Smooth muscle cell (in vitro differentiated cells): ENCODE measurements around the gene PBOV1. TPM values are rescaled to one million over a fixed set of nuclear protein-coding genes. Genes with fewer than 3 reads are reported as not detected.

ENCODE experiments used
- DNase-seq: peaks from one replicate; lab custom pipeline; 2025; ENCODE audit not compliant: unreplicated experiment; lab: John Stamatoyannopoulos, UW
- H2AFZ ChIP-seq: fragments of 200-600 bp; sonication (generic); 2 replicates; pipeline ENCODE4 v1.6.0; 2016; ENCODE audit warnings: antibody characterized with exemption, low read depth, mild to moderate bottlenecking
- H3F3A ChIP-seq: fragments of 200-600 bp; sonication (generic); 2 replicates; pipeline ENCODE4 v1.6.0; 2017; ENCODE audit warnings: antibody characterized with exemption, low read depth
- H3K27ac ChIP-seq: fragments of 200-600 bp; sonication (generic); 2 replicates; pipeline ENCODE4 v1.5.1; 2016; ENCODE audit warnings: low read depth, mild to moderate bottlenecking
- H3K27me3 ChIP-seq: fragments of 200-600 bp; sonication (generic); 2 replicates; pipeline ENCODE4 v1.6.1; 2016; ENCODE audit warnings: low read depth, mild to moderate bottlenecking
- H3K36me3 ChIP-seq: fragments of 200-600 bp; sonication (generic); 2 replicates; pipeline ENCODE4 v1.5.1; 2016; ENCODE audit warnings: low read depth
- H3K4me1 ChIP-seq: fragments of 200-600 bp; sonication (generic); 2 replicates; pipeline ENCODE4 v1.5.1; 2016; ENCODE audit warnings: low read depth
- H3K4me2 ChIP-seq: fragments of 200-600 bp; sonication (generic); 2 replicates; pipeline ENCODE4 v1.6.0; 2016; ENCODE audit warnings: mild to moderate bottlenecking
- H3K4me3 ChIP-seq: fragments of 200-600 bp; sonication (generic); 2 replicates; pipeline ENCODE4 v1.5.1; 2016; ENCODE audit warnings: mild to moderate bottlenecking
- H3K79me2 ChIP-seq: fragments of 200-600 bp; sonication (generic); 2 replicates; pipeline ENCODE4 v1.6.0; 2016; ENCODE audit warnings: low read depth, mild to moderate bottlenecking
- H3K9ac ChIP-seq: fragments of 200-600 bp; sonication (generic); 2 replicates; pipeline ENCODE4 v1.6.0; 2016; ENCODE audit warnings: low read depth
- H3K9me3 ChIP-seq: fragments of 200-600 bp; sonication (generic); replicated peaks from 2 replicates; pipeline ENCODE4 v1.5.1; 2016; ENCODE audit warnings: low read depth
- H4K20me1 ChIP-seq: fragments of 200-600 bp; sonication (generic); 2 replicates; pipeline ENCODE4 v1.6.0; 2016; ENCODE audit warnings: low read depth
- WGBS: methylation state at CpG from one replicate; pipeline ENCODE4 v1.1.7; 2016; ENCODE audit warnings: low lambda C conversion rate; 5-methylcytosine and 5-hydroxymethylcytosine counted together
- polyA plus RNA-seq: library from polyadenylated mRNA; unstranded; fragments of >200 nt; fragmentation: Nextera tagmentation; extraction: Ambion mirVana; gene quantifications from 2 replicates; pipeline ENCODE4 v1.2.1, GENCODE V29; 2016
- total RNA-seq: library from RNA; depleted of rRNA; stranded (reverse); fragments of >200 nt; gene quantifications from 2 replicates; pipeline ENCODE4 v1.2.3, GENCODE V29; 2014
- TF ChIP-seq, protein P1 (sequence below): fragments of 200-600 bp; sonication (generic); IDR thresholded peaks from 2 replicates; pipeline ENCODE4 v1.5.1; 2017; ENCODE audit warnings: borderline replicate concordance, mild to moderate bottlenecking, antibody characterized with exemption; ENCODE audit not compliant: insufficient read depth, poor library complexity, severe bottlenecking

PBOV1 gene
- total and polyA plus RNA-seq, 2 experiments from 2014 or later = not detected

DNA sequence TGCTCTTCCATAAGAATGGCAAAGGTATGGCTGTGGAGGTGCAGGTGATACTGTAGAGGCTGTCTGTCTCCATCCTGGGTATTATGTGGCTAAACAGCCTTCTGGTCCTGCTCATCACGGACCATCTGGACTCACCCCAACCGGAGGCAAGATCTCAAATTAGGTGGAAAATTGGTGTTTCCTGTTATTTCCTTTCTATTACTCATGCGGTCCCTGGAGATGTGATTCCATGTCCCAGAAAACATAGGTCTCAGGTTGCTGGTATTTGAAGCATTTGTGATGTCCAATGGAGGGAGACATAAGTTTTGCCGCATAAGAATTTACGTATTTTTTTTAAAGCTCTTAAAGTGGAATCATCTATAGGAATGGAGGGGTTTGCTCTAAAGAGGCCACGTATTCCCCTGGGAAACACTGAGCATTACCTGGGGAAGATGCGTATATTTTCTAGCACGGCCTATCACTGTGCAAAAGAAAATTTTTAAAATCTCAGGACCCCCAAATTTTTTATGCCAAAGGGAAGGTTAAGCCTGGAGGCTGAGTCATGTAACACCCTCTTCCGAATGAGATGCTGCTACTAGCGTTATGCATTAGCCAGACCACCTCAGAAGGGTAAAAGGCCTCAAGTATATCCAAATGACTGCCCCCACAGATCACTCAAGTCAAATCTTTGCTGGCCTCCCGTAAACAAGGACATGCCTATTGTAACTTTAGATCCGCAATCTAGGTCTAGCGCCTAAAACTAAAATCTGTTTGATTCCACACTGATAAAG lies 22.4 kb upstream of the PBOV1 start:
- Histone ChIP-seq H2AFZ (no peak overlapping the region), H3K27me3 (no peaks in the 10 kb centered on the region), H3K9me3 (no peaks in the 10 kb centered on the region), H3K36me3 (no peaks in the 10 kb centered on the region), H3K79me2 (no peaks in the 10 kb centered on the region), H3K4me2 (no peak overlapping the region), H4K20me1 (no peaks in the 10 kb centered on the region), H3K9ac (no peak overlapping the region), H3K4me3 (no peak overlapping the region), H3K4me1 (no peaks in the 10 kb centered on the region), H3K27ac (no peak overlapping the region), H3F3A (no peaks in the 10 kb centered on the region)
- no peak for DNase-seq
- TF ChIP-seq, protein P1, sequence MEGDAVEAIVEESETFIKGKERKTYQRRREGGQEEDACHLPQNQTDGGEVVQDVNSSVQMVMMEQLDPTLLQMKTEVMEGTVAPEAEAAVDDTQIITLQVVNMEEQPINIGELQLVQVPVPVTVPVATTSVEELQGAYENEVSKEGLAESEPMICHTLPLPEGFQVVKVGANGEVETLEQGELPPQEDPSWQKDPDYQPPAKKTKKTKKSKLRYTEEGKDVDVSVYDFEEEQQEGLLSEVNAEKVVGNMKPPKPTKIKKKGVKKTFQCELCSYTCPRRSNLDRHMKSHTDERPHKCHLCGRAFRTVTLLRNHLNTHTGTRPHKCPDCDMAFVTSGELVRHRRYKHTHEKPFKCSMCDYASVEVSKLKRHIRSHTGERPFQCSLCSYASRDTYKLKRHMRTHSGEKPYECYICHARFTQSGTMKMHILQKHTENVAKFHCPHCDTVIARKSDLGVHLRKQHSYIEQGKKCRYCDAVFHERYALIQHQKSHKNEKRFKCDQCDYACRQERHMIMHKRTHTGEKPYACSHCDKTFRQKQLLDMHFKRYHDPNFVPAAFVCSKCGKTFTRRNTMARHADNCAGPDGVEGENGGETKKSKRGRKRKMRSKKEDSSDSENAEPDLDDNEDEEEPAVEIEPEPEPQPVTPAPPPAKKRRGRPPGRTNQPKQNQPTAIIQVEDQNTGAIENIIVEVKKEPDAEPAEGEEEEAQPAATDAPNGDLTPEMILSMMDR = no peak
- WGBS = 91% methylated on average over 13 of the region's 13 CpGs

DNA sequence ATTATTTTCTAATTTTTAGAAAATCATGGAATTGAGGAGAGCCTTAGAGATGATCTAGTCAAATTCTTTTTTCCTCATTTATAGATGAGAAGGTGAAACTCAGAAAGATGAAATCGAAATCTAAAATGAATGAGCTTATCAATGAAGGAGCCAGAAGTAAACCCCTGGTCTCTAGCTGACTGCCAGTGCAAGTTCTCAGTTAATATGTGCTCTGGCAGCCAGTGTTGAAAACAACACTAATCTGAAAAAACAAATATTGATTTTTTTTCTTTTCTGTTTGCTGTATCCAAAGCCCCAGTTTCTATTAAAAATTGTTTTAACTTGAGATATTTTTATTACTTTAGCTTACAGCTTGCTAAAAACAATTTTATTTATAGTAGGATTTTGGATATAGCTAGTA lies 21.5 kb upstream of the PBOV1 start:
- no peak for DNase-seq
- 92% methylated on average over 1 of the region's 1 CpG for WGBS
- Histone ChIP-seq H4K20me1 (no peaks in the 10 kb centered on the region), H3K27ac (no peak overlapping the region), H3K9me3 (no peaks in the 10 kb centered on the region), H3K27me3 (no peaks in the 10 kb centered on the region), H3K4me1 (no peaks in the 10 kb centered on the region), H3K36me3 (no peaks in the 10 kb centered on the region), H3K79me2 (no peaks in the 10 kb centered on the region), H3K4me3 (no peak overlapping the region), H3F3A (no peaks in the 10 kb centered on the region), H3K4me2 (no peak overlapping the region), H3K9ac (no peak overlapping the region), H2AFZ (no peak overlapping the region)
- TF ChIP-seq, protein P1 = no peak

DNA sequence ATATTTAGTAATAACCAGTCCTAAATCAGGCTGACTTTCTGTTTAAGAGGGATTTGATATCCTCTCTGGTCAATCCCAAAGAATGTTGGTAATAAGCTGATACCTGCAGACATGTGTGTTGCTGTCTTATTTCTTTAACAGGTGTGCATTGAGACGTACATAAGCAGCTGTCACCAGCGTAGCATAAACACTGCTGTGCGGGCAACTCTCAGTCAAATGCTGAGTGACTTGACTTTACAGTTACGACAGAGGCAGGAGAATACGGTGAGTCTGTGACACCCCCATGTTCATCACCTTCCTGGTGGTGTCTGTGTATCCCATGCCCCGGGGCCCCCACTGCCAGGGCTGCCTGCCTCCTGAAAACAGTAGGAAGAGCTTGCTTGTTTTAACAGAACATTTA lies 20.1 kb upstream of the PBOV1 start:
- no peak for DNase-seq
- no peaks in the 10 kb centered on the region for H3K4me1 ChIP-seq
- no peaks in the 10 kb centered on the region for H3K79me2 ChIP-seq
- H3K4me3 ChIP-seq = no peak overlapping the region
- no peaks in the 10 kb centered on the region for H3K36me3 ChIP-seq
- H3F3A ChIP-seq = no peaks in the 10 kb centered on the region
- no peaks in the 10 kb centered on the region for H3K27me3 ChIP-seq
- 90% methylated on average over 6 of the region's 6 CpGs for WGBS
- no peaks in the 10 kb centered on the region for H4K20me1 ChIP-seq
- H3K27ac ChIP-seq = no peak overlapping the region
- no peak overlapping the region for H3K9ac ChIP-seq
- H3K9me3 ChIP-seq = no peaks in the 10 kb centered on the region
- TF ChIP-seq, protein P1 = no peak
- no peak overlapping the region for H2AFZ ChIP-seq
- H3K4me2 ChIP-seq = no peak overlapping the region

DNA sequence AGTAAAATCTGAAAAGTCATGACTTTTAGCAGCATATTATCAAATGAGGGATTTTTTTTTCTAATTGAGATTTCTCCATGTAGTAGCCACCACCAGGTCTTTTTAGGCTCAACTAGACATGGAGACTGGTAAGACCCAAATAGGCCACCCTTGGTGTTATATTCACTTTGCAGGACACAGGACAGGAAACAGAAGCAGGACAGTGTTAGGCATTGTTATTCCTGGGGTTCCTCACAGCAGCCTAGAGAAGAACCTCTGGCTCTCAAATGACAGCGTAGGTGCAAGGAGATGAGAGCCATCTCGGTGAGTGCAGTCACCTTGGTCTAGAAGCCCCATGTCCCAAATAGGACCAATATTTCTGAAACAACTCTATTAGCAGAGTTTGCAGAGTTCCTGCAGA lies 19.2 kb upstream of the PBOV1 start:
- Histone ChIP-seq H4K20me1 (no peaks in the 10 kb centered on the region), H3K4me2 (no peak overlapping the region), H2AFZ (no peak overlapping the region), H3F3A (no peaks in the 10 kb centered on the region), H3K4me1 (no peaks in the 10 kb centered on the region), H3K9ac (no peak overlapping the region), H3K79me2 (no peaks in the 10 kb centered on the region), H3K9me3 (no peaks in the 10 kb centered on the region), H3K27ac (no peak overlapping the region), H3K36me3 (no peaks in the 10 kb centered on the region), H3K4me3 (no peak overlapping the region), H3K27me3 (no peaks in the 10 kb centered on the region)
- 81% methylated on average over 2 of the region's 2 CpGs for WGBS
- TF ChIP-seq, protein P1 = no peak
- no peak for DNase-seq
